Transverse colon (tissue), 4 donors: Measurements from ENCODE around the gene ACSS3. TPM values are rescaled to one million over a fixed set of nuclear protein-coding genes. Genes with fewer than 3 reads are reported as not detected.

Experiments
- DNase-seq: peaks from one replicate; pipeline ENCODE4 v3.0.0-alpha.2; 2019
- H3K27ac ChIP-seq, 4 donors: fragments of 200-600 bp; sonication (generic); 2 replicates each; pipeline ENCODE4 v1.5.1; 2016 to 2018; ENCODE audit warnings: inconsistent platforms in 4 of 4
- H3K27me3 ChIP-seq: fragments of 200-600 bp; sonication (generic); 2 replicates; pipeline ENCODE4 v1.5.1; 2017; ENCODE audit warnings: inconsistent platforms
- H3K36me3 ChIP-seq, 4 donors: fragments of 200-600 bp; sonication (generic); 2 replicates each; pipeline ENCODE4 v1.5.1; 2017 to 2019; ENCODE audit warnings: inconsistent platforms in 4 of 4
- H3K4me1 ChIP-seq, 4 donors: fragments of 200-600 bp; sonication (generic); 2 replicates each; pipeline ENCODE4 v1.5.1; 2017 to 2020; ENCODE audit warnings: inconsistent platforms in 4 of 4
- H3K4me3 ChIP-seq, 4 donors: fragments of 200-600 bp; sonication (generic); 1 replicate in 1 of 4; 2 replicates in 3 of 4; pipeline versions ENCODE4 v1.5.1 to v1.6.1; 2017 to 2019; ENCODE audit warnings: inconsistent platforms in 4 of 4
- H3K9me3 ChIP-seq, 2 donors: fragments of 200-600 bp; sonication (generic); 2 replicates each; pipeline ENCODE4 v1.5.1; 2017 to 2019; ENCODE audit warnings: inconsistent platforms in 2 of 2
- CTCF ChIP-seq, 5 experiments: fragments of 200-600 bp in 3 of 5; fragments of 450-650 bp in 2 of 5; sonication (generic) in 3 of 5; IDR thresholded peaks; 1 replicate in 2 of 5; 2 replicates in 3 of 5; pipeline ENCODE4 v1.5.1; 2016 to 2017; ENCODE audit warnings: antibody characterized with exemption in 5 of 5, inconsistent platforms in 3 of 5, mild to moderate bottlenecking in 2 of 5, moderate library complexity in 1 of 5
- EP300 ChIP-seq: sonication (generic); formaldehyde crosslinking; IDR thresholded peaks from one replicate; pipeline ENCODE4 v1.6.1; 2017; ENCODE audit warnings: antibody characterized with exemption, low read depth
- POLR2A ChIP-seq: fragments of 450-650 bp; IDR thresholded peaks from one replicate; pipeline ENCODE4 v1.6.1; 2016; ENCODE audit warnings: antibody characterized with exemption, mild to moderate bottlenecking, moderate library complexity
- POLR2AphosphoS5 ChIP-seq, 3 donors: sonication (generic); formaldehyde crosslinking; IDR thresholded peaks; one replicate each; pipeline ENCODE4 v1.6.1; 2016; ENCODE audit warnings: antibody characterized with exemption in 3 of 3
- WGBS, 2 donors: methylation state at CpG; one replicate each; pipeline ENCODE4 v1.1.5; 2018; ENCODE audit warnings: low coverage in 1 of 2; 5-methylcytosine and 5-hydroxymethylcytosine counted together
- in situ Hi-C, 4 donors: fragments of 200-750 bp; cut with MboI; loops; one replicate each; pipeline versions ENCODE4 v1.15.0 to v1.15.1; 2017; ENCODE audit warnings: low sequenced_read_pairs in 3 of 4, low pct_ligation_motif_present in 1 of 4, low pct_unique_long_range_greater_than_20kb in 1 of 4
- intact Hi-C: fragments of 100-400 bp; cut with DNase I; formaldehyde crosslinking; loops from one replicate; pipeline ENCODE4 v1.15.1; 2023; ENCODE audit warnings: low total_unique reads
- total RNA-seq, 4 donors: library from RNA; depleted of rRNA; stranded (reverse); fragments of >200 nt; gene quantifications; one replicate each; pipeline ENCODE4 v1.1.0, GENCODE V29; 2016

ACSS3 gene
- total RNA-seq, 4 donors from 2014 or later: 4.1 to 10.3 (median 8.0) TPM

- DNase-seq: no peak
- TF ChIP-seq CTCF (IDR thresholded peaks at IDR 0.05) (no peak), POLR2A (no peak), EP300 (no peak), POLR2AphosphoS5 (IDR thresholded peaks at IDR 0.05) (no peak)
- no peak overlapping the region for H3K4me3 ChIP-seq
- no peaks in the 10 kb centered on the region for H3K9me3 ChIP-seq
- no peaks in the 10 kb centered on the region for H3K27me3 ChIP-seq
- WGBS, 2 donors: 84 to 97% methylated on average over 3 of the region's 3 CpGs
- in situ Hi-C loops (no loop called here), intact Hi-C loops (no loop called here)
- H3K4me1 ChIP-seq: no peaks in the 10 kb centered on the region
- H3K36me3 ChIP-seq: no peaks in the 10 kb centered on the region
- H3K27ac ChIP-seq: no peak overlapping the region
Observed at GRCh38 chr12:81252228-81252627, 174.3 kb downstream of the ACSS3 start.

DNA sequence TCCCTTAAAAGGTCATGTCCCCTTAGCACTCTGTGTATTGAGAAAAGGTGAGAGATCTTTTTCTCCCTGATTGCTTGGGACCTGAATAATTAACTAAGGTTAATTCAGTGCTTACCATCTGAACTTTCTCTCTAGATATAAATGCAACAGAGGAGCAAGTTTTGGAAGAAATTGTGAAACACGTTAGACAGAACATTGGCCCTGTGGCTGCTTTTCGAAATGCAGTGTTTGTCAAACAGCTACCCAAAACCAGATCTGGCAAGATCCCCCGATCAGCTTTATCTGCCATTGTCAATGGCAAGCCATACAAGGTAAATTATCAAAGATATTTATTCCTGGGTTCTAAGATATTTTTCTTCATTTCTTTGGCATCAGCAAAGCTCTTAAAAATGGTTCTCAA lies 175.5 kb downstream of the ACSS3 start:
- TF ChIP-seq CTCF (IDR thresholded peaks at IDR 0.05) (no peak), EP300 (no peak), POLR2A (no peak), POLR2AphosphoS5 (IDR thresholded peaks at IDR 0.05) (no peak)
- H3K27ac ChIP-seq: no peak overlapping the region
- in situ Hi-C loops (no loop called here), intact Hi-C loops (no loop called here)
- no peaks in the 10 kb centered on the region for H3K36me3 ChIP-seq
- no peaks in the 10 kb centered on the region for H3K27me3 ChIP-seq
- no peaks in the 10 kb centered on the region for H3K9me3 ChIP-seq
- no peak overlapping the region for H3K4me3 ChIP-seq
- WGBS, 2 donors: 75 to 81% methylated on average over 3 of the region's 3 CpGs
- DNase-seq: no peak
- no peaks in the 10 kb centered on the region for H3K4me1 ChIP-seq

GRCh38 chr12:81255456-81255855 lies 177.6 kb downstream of the ACSS3 start:
- Histone ChIP-seq H3K4me3 (no peak overlapping the region), H3K9me3 (no peaks in the 10 kb centered on the region), H3K4me1 (no peaks in the 10 kb centered on the region), H3K27me3 (no peaks in the 10 kb centered on the region), H3K36me3 (no peaks in the 10 kb centered on the region), H3K27ac (no peak overlapping the region)
- DNase-seq: no peak
- in situ Hi-C loops (no loop called here), intact Hi-C loops (no loop called here)
- WGBS, 2 donors: 83 to 89% methylated on average over 5 to 7 of the region's 7 CpGs
- no peak for TF ChIP-seq CTCF (IDR thresholded peaks at IDR 0.05)
- TF ChIP-seq POLR2A: no peak
- TF ChIP-seq POLR2AphosphoS5 (IDR thresholded peaks at IDR 0.05): no peak
- no peak for TF ChIP-seq EP300

DNA sequence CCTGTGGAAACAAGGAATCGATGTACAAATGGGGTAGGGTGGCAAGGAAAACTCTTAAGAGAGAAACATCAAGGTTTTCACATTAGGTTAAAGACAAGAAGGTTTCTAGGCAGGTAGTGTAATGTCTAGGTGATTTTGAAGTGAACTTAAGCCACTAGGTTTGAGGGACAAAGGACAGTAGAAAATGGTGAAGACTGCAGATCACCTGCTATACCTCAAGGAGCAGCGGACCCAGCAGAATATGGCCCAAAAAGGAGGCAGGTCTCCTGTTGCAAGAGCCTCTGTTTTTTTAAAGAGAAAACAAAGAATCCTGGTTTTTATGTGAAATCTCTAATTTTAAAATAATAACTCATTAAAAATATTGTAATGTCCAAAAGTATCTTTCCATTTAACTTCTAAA lies 178.1 kb downstream of the ACSS3 start:
- Histone ChIP-seq H3K27me3 (no peaks in the 10 kb centered on the region), H3K36me3 (no peaks in the 10 kb centered on the region), H3K4me1 (no peaks in the 10 kb centered on the region), H3K27ac (no peak overlapping the region), H3K9me3 (no peaks in the 10 kb centered on the region), H3K4me3 (no peak overlapping the region)
- intact Hi-C loops: no loop called here
- 85 to 91% methylated on average over 1 to 2 of the region's 2 CpGs for WGBS, 2 donors
- no peak for DNase-seq
- TF ChIP-seq CTCF (IDR thresholded peaks at IDR 0.05) (no peak), EP300 (no peak), POLR2AphosphoS5 (IDR thresholded peaks at IDR 0.05) (no peak), POLR2A (no peak)
- in situ Hi-C loops: no loop called here
